OCI-LY7 (cell line): ENCODE measurements around the gene ACOXL. TPM values are rescaled to one million over a fixed set of nuclear protein-coding genes. Genes with fewer than 3 reads are reported as not detected.

Experiments
- BruUV-seq: library from RNA; stranded (reverse); fragments of 400-500 nt; replicated peaks from 2 replicates; lab custom pipeline; 2021; lab: Mats Ljungman, UMichigan
- CTCF ChIA-PET: fragments of 300-600 bp; sonication (Branson Sonifier 250); formaldehyde crosslinking; loops from one replicate; lab custom pipeline; 2022; ENCODE audit warnings: antibody characterized with exemption; ENCODE audit not compliant: unreplicated experiment; lab: Charles Lee
- POLR2A ChIA-PET: fragments of 300-600 bp; sonication (Branson Sonifier 250); formaldehyde crosslinking; loops from one replicate; lab custom pipeline; 2022; ENCODE audit warnings: antibody characterized with exemption; lab: Charles Lee
- DNase-seq: peaks from one replicate; pipeline ENCODE4 v3.0.0-alpha.2; 2015; ENCODE audit warnings: low spot score
- H2AFZ ChIP-seq: fragments of 200-600 bp; sonication (generic), shearing (Covaris generic); 2 replicates; pipeline ENCODE4 v1.6.1; 2014; ENCODE audit warnings: mild to moderate bottlenecking, antibody characterized with exemption, low read length, moderate library complexity
- H3K27ac ChIP-seq: fragments of 200-600 bp; sonication (generic); 2 replicates; pipeline ENCODE4 v1.5.1; 2014; ENCODE audit warnings: mixed run types, low read depth, mild to moderate bottlenecking, moderate library complexity, low read length, inconsistent platforms; ENCODE audit not compliant: poor library complexity, severe bottlenecking
- H3K36me3 ChIP-seq: fragments of 200-600 bp; sonication (generic); 2 replicates; pipeline ENCODE4 v1.6.1; 2014; ENCODE audit warnings: mild to moderate bottlenecking, antibody characterized with exemption, low read length, moderate library complexity, mixed read lengths; ENCODE audit not compliant: insufficient read depth
- H3K4me1 ChIP-seq: fragments of 200-600 bp; sonication (generic); 2 replicates; pipeline ENCODE4 v1.5.1; 2014; ENCODE audit warnings: mild to moderate bottlenecking, low read length; ENCODE audit not compliant: insufficient read depth, poor library complexity, severe bottlenecking
- H3K4me2 ChIP-seq: fragments of 200-600 bp; sonication (generic); 2 replicates; pipeline ENCODE4 v1.6.1; 2014; ENCODE audit warnings: mild to moderate bottlenecking, low read length
- H3K4me3 ChIP-seq: fragments of 200-600 bp; sonication (generic); 2 replicates; pipeline ENCODE4 v1.5.1; 2014; ENCODE audit warnings: mild to moderate bottlenecking, low read depth, low read length; ENCODE audit not compliant: poor library complexity, severe bottlenecking
- H3K79me2 ChIP-seq: fragments of 200-600 bp; sonication (generic); 2 replicates; pipeline ENCODE4 v1.6.1; 2016; ENCODE audit warnings: low read depth, mild to moderate bottlenecking, low read length, moderate library complexity, mixed read lengths; ENCODE audit not compliant: insufficient read depth
- H3K9me2 ChIP-seq: fragments of 200-600 bp; sonication (generic); 2 replicates; pipeline ENCODE4 v1.6.1; 2016; ENCODE audit warnings: mild to moderate bottlenecking, low read length, mixed read lengths; ENCODE audit not compliant: insufficient read depth
- H3K9me3 ChIP-seq: fragments of 200-600 bp; sonication (generic); 2 replicates; pipeline ENCODE4 v1.6.1; 2014; ENCODE audit warnings: mild to moderate bottlenecking, mixed run types, low read length, mixed read lengths
- H4K20me1 ChIP-seq: fragments of 200-600 bp; sonication (generic); 2 replicates; pipeline ENCODE4 v1.6.1; 2014; ENCODE audit warnings: mild to moderate bottlenecking, antibody characterized with exemption, low read length, moderate library complexity, mixed read lengths; ENCODE audit not compliant: insufficient read depth
- EZH2phosphoT487 ChIP-seq: fragments of 200-600 bp; sonication (generic); IDR thresholded peaks from 2 replicates; pipeline ENCODE4 v1.6.1; 2018; ENCODE audit warnings: low read depth, borderline replicate concordance, mild to moderate bottlenecking, mixed run types, antibody characterized with exemption, low read length, moderate library complexity, mixed read lengths
- intact Hi-C: fragments of 100-400 bp; cut with micrococcal nuclease; formaldehyde crosslinking; loops from one replicate; pipeline ENCODE4 v1.10.0; 2022; ENCODE audit not compliant: unreplicated experiment
- total RNA-seq, 2 experiments: library from RNA; depleted of rRNA in 1 of 2; stranded (reverse); fragments of >200 nt in 1 of 2; shearing (Covaris generic) in 1 of 2; gene quantifications; 2 replicates each; pipeline ENCODE4 v1.2.3, GENCODE V29; 2014 to 2022
- TF ChIP-seq, protein P1 (sequence below): fragments of 200-600 bp; sonication (generic); conservative IDR thresholded peaks from 2 replicates; pipeline ENCODE4 v1.5.1; 2014; ENCODE audit warnings: mild to moderate bottlenecking, antibody characterized with exemption, low read length, moderate library complexity, mixed read lengths

ACOXL gene
- total RNA-seq, 2 experiments from 2014 or later, result 1.4 TPM; not detected in 1

DNA sequence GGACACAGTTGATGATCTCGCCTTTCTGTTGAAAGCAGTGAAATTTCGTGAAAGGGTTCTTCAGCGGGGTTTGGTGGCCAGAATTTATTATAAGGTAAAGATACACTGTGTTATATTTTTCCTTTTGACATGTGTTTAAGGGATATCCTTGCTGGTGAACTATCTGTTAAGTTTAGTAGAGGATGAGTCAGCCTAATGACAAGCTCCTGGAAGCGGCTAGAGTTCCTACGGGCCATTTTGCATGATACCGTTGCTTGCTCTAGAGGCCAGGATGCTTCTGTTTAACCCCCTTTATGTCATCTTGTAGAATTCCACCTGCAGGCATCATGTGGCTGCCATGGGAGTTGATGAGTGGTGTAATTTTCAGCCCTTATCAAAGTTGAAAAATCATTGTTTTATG, 263.5 kb downstream of the ACOXL start:
- Histone ChIP-seq H3K4me2 (no peak overlapping the region), H3K79me2 (no peaks in the 10 kb centered on the region), H3K9me3 (no peaks in the 10 kb centered on the region), H3K36me3 (no peaks in the 10 kb centered on the region), H2AFZ (no peak overlapping the region), H3K4me1 (peaks cover 17% of the 10 kb centered on the region), H4K20me1 (no peaks in the 10 kb centered on the region), H3K27ac (no peak overlapping the region), H3K9me2 (no peaks in the 10 kb centered on the region), H3K4me3 (no peak overlapping the region)
- intact Hi-C loops, result no loop called here
- TF ChIP-seq, protein P1, sequence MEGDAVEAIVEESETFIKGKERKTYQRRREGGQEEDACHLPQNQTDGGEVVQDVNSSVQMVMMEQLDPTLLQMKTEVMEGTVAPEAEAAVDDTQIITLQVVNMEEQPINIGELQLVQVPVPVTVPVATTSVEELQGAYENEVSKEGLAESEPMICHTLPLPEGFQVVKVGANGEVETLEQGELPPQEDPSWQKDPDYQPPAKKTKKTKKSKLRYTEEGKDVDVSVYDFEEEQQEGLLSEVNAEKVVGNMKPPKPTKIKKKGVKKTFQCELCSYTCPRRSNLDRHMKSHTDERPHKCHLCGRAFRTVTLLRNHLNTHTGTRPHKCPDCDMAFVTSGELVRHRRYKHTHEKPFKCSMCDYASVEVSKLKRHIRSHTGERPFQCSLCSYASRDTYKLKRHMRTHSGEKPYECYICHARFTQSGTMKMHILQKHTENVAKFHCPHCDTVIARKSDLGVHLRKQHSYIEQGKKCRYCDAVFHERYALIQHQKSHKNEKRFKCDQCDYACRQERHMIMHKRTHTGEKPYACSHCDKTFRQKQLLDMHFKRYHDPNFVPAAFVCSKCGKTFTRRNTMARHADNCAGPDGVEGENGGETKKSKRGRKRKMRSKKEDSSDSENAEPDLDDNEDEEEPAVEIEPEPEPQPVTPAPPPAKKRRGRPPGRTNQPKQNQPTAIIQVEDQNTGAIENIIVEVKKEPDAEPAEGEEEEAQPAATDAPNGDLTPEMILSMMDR, result no peak
- TF ChIP-seq EZH2phosphoT487, result no peak
- ChIA-PET POLR2A (interaction anchor here (0.8 kb wide), 1 partner anchor 1820 kb away, joined by 3 read pairs; no protein-coding TSS in a partner anchor), CTCF (no interaction called here)
- no peak for DNase-seq
- no TSS peak for BruUV-seq

DNA sequence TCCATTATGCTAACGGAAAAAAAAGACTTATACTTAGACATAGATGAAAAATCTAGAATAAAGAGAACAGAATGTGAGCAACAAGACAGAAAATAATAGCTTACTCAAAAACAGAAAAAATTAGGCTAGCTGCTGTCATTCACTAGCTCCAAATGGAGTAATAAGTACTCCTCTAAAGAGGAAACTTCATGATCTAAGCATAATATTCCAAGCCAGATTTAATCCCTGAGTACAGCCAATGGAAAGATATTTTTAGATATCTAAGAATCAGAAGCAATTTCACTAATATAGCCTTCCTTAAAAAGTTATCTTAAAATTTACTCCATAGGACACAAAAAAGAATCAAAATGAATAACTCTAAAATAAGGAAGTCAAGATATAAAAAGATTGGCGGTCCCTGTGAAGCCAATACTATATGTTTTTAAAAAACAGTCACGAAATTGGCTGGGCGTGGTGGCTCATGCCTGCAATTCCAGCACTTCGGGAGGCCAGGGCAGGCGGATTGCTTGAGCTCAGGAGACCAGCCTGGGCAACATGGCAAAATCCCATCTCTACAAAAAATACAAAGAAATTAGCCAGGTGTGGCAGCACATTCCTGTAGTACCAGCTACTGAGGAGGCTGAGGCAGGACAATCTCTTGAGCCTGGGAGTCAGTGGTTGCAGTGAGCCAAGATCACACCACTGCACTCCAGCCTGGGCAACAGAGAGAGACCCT, 265.1 kb downstream of the ACOXL start:
- intact Hi-C loops, result no loop called here
- Histone ChIP-seq H3K27ac (no peak overlapping the region), H3K9me2 (no peaks in the 10 kb centered on the region), H3K36me3 (no peaks in the 10 kb centered on the region), H4K20me1 (no peaks in the 10 kb centered on the region), H3K4me3 (no peak overlapping the region), H3K79me2 (no peaks in the 10 kb centered on the region), H3K9me3 (no peaks in the 10 kb centered on the region), H3K4me2 (no peak overlapping the region), H3K4me1 (peaks cover 17% of the 10 kb centered on the region), H2AFZ (no peak overlapping the region)
- DNase-seq, result no peak
- POLR2A ChIA-PET, result no interaction called here
- no TSS peak for BruUV-seq
- CTCF ChIA-PET, result no interaction called here
- TF ChIP-seq, protein P1, result no peak
- TF ChIP-seq EZH2phosphoT487, result no peak

DNA sequence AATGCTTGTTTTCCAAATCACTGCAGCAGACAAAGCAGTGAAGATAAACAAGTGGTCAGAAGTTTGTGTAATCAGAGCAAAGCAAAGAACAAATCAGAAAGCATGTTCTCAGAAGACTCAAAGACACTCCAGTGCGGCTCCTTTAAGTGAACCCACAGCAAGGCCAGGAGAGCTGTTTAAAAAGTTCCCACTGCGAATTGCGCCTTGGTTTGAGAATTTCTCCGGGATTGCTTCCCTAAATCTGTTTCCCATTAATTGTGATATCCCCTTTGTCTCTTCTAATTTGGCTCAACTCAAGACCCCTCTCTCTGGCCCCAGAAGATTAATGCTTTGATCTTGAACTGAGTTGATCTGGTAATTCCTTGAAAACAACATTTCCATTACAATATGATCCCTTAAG, 265.9 kb downstream of the ACOXL start:
- no peak for DNase-seq
- CTCF ChIA-PET, result no interaction called here
- POLR2A ChIA-PET, result no interaction called here

More for the DNA sequence above, 265.9 kb downstream of the ACOXL start:
- H2AFZ ChIP-seq, result no peak overlapping the region
- no peaks in the 10 kb centered on the region for H3K9me2 ChIP-seq
- H3K79me2 ChIP-seq, result no peaks in the 10 kb centered on the region
- no peak overlapping the region for H3K4me2 ChIP-seq
- no peak overlapping the region for H3K27ac ChIP-seq
- intact Hi-C loops, result no loop called here
- TF ChIP-seq EZH2phosphoT487, result no peak
- TF ChIP-seq, protein P1, result no peak
- no peak overlapping the region for H3K4me3 ChIP-seq
- no peaks in the 10 kb centered on the region for H3K9me3 ChIP-seq
- BruUV-seq, result no TSS peak
- H3K4me1 ChIP-seq, result peaks cover 15% of the 10 kb centered on the region
- H3K36me3 ChIP-seq, result no peaks in the 10 kb centered on the region
- H4K20me1 ChIP-seq, result no peaks in the 10 kb centered on the region
